Lower lobe of right lung (tissue), 2 donors: Measurements from ENCODE around the gene C3orf38. TPM values are rescaled to one million over a fixed set of nuclear protein-coding genes. Genes with fewer than 3 reads are reported as not detected.

Source experiments
- ATAC-seq, 2 donors: fragments of 200-7000 bp; cut with Tn5 transposase; one replicate each; pipeline ENCODE4 v1.9.1; 2020 to 2022; ENCODE audit warnings: mild to moderate bottlenecking in 2 of 2, moderate library complexity in 2 of 2
- DNase-seq: peaks from one replicate; pipeline ENCODE4 v3.0.0-alpha.2; 2020
- H3K27ac ChIP-seq: fragments of 200-600 bp; one replicate; pipeline ENCODE4 v1.8.0; 2022
- H3K27me3 ChIP-seq: fragments of 200-600 bp; one replicate; pipeline ENCODE4 v1.8.0; 2022; ENCODE audit warnings: low read depth
- H3K36me3 ChIP-seq: fragments of 200-600 bp; one replicate; pipeline ENCODE4 v1.8.0; 2022; ENCODE audit warnings: mild to moderate bottlenecking
- H3K4me1 ChIP-seq: fragments of 200-600 bp; one replicate; pipeline ENCODE4 v1.8.0; 2022
- H3K4me3 ChIP-seq: fragments of 200-600 bp; one replicate; pipeline ENCODE4 v1.8.0; 2022; ENCODE audit warnings: mild to moderate bottlenecking
- H3K9me3 ChIP-seq: fragments of 200-600 bp; one replicate; pipeline ENCODE4 v1.8.0; 2022
- intact Hi-C: fragments of 100-400 bp; cut with DNase I; formaldehyde crosslinking; loops from one replicate; pipeline ENCODE4 v1.11.0; 2022
- total RNA-seq: library from RNA; stranded (reverse); fragmentation: NEBNext Ultra II Directional; extraction: Animal tissue kit (Norgen Biotek cat#: 25700); gene quantifications from one replicate; pipeline ENCODE4 v1.2.1, GENCODE V29; 2021
- TF ChIP-seq, protein P1 (sequence below): fragments of 200-600 bp; IDR thresholded peaks from one replicate; pipeline ENCODE4 v1.8.0; 2022; ENCODE audit warnings: antibody characterized with exemption, mild to moderate bottlenecking
- donor health status: DM: no; HTN: yes; CAD: no; lungs with severe emphysema.

The C3orf38 gene
- total RNA-seq, 1 donor from 2014 or later = 25.0 TPM

DNA sequence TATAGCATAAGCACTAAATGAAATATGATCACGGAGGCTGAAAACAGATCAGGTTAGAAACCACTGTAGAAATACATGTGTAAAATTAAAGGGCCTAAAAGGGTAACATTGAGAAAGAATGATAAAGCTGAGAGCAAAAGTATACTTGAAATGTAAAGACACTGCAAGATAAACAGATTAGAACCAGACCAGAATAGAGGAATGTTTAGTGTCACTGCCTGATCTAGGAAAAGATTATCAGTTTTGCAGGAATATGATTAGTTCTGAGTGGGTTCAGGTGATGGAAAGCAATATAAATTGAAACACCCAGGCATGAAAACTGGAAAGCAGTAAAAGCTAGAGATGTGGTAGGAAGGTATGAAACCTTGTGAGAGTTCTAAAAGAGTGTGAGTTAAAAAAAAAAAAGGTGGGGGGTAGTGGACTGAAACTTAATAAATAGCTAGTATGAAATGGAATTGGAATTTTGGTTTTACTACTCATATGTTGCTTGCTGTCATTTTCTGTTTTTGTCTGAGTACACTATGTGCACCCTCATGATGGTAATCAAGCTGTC lies 16.0 kb upstream of the C3orf38 start:
- peaks cover 80% of the 10 kb centered on the region for H3K36me3 ChIP-seq
- H3K27me3 ChIP-seq = no peaks in the 10 kb centered on the region
- DNase-seq (no peak), ATAC-seq (no peak)
- H3K27ac ChIP-seq = no peak overlapping the region
- H3K9me3 ChIP-seq = no peaks in the 10 kb centered on the region
- H3K4me3 ChIP-seq = no peak overlapping the region
- intact Hi-C loops = no loop called here
- TF ChIP-seq, protein P1, sequence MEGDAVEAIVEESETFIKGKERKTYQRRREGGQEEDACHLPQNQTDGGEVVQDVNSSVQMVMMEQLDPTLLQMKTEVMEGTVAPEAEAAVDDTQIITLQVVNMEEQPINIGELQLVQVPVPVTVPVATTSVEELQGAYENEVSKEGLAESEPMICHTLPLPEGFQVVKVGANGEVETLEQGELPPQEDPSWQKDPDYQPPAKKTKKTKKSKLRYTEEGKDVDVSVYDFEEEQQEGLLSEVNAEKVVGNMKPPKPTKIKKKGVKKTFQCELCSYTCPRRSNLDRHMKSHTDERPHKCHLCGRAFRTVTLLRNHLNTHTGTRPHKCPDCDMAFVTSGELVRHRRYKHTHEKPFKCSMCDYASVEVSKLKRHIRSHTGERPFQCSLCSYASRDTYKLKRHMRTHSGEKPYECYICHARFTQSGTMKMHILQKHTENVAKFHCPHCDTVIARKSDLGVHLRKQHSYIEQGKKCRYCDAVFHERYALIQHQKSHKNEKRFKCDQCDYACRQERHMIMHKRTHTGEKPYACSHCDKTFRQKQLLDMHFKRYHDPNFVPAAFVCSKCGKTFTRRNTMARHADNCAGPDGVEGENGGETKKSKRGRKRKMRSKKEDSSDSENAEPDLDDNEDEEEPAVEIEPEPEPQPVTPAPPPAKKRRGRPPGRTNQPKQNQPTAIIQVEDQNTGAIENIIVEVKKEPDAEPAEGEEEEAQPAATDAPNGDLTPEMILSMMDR = no peak
- no peaks in the 10 kb centered on the region for H3K4me1 ChIP-seq

- ATAC-seq (no peak), DNase-seq (no peak)
- H3K27ac ChIP-seq = no peak overlapping the region
- H3K4me3 ChIP-seq = no peak overlapping the region
- no peaks in the 10 kb centered on the region for H3K9me3 ChIP-seq
- TF ChIP-seq, protein P1 = no peak
- intact Hi-C loops = no loop called here
- no peaks in the 10 kb centered on the region for H3K4me1 ChIP-seq
- peaks cover 87% of the 10 kb centered on the region for H3K36me3 ChIP-seq
- H3K27me3 ChIP-seq = no peaks in the 10 kb centered on the region
Observed at GRCh38 chr3:88137836-88138235, 11.9 kb upstream of the C3orf38 start.

GRCh38 chr3:88141458-88142083 lies 8.2 kb upstream of the C3orf38 start:
- Histone ChIP-seq H3K4me1 (no peaks in the 10 kb centered on the region), H3K9me3 (no peaks in the 10 kb centered on the region), H3K27ac (no peak overlapping the region), H3K4me3 (no peak overlapping the region), H3K36me3 (peaks cover 52% of the 10 kb centered on the region), H3K27me3 (no peaks in the 10 kb centered on the region)
- ATAC-seq (no peak), DNase-seq (no peak)
- TF ChIP-seq, protein P1 = no peak
- intact Hi-C loops = no loop called here

- Histone ChIP-seq H3K4me3 (no peak overlapping the region), H3K4me1 (no peaks in the 10 kb centered on the region), H3K27ac (no peak overlapping the region), H3K9me3 (no peaks in the 10 kb centered on the region), H3K36me3 (peaks cover 47% of the 10 kb centered on the region), H3K27me3 (no peaks in the 10 kb centered on the region)
- ATAC-seq (no peak), DNase-seq (no peak)
- intact Hi-C loops = no loop called here
- TF ChIP-seq, protein P1 = no peak
Observed at GRCh38 chr3:88142094-88142624, 7.6 kb upstream of the C3orf38 start.

- Histone ChIP-seq H3K27me3 (no peaks in the 10 kb centered on the region), H3K4me1 (peaks cover 23% of the 10 kb centered on the region), H3K4me3 (no peak overlapping the region), H3K36me3 (no peaks in the 10 kb centered on the region), H3K9me3 (no peaks in the 10 kb centered on the region), H3K27ac (no peak overlapping the region)
- no peak for DNase-seq
- intact Hi-C loops = no loop called here
- TF ChIP-seq, protein P1 = no peak
- ATAC-seq = no peak
Observed at GRCh38 chr3:88147261-88147660, 2.5 kb upstream of the C3orf38 start.
